ENCODE measurements around the gene MYH9. TPM values are rescaled to one million over a fixed set of nuclear protein-coding genes. Genes with fewer than 3 reads are reported as not detected.
A peak's percentile ranks its signal among the peaks of the same experiment; 100 is the strongest.

Gene MYH9
- total RNA-seq, 4 donors from 2014 or later: 216 to 339 (median 246) TPM

- no peak overlapping the region for H3K4me3 ChIP-seq
These were observed 8.9 kb downstream of the MYH9 start for GRCh38 chr22:36378869-36379217.

GRCh38 chr22:36378080-36378868, 9.5 kb downstream of the MYH9 start:
- H3K4me1 ChIP-seq: peaks cover 72 to 100% (median 98%) of the 10 kb centered on the region in 3 donors
- intact Hi-C loops (cut with DNase I): no loop called here
- 46 to 73% methylated on average over 12 to 14 of the region's 14 CpGs for WGBS, 2 donors

More at GRCh38 chr22:36378869-36379217, 8.9 kb downstream of the MYH9 start:
- DNase-seq: no peak
- H3K27ac ChIP-seq: peak overlapping the region; percentile 63 to 100 (median 89)
- no peaks in the 10 kb centered on the region for H3K9me3 ChIP-seq
- peaks cover 0 to 49% (median 0%) of the 10 kb centered on the region in 3 donors for H3K36me3 ChIP-seq
- WGBS, 2 donors: 44 to 60% methylated on average over 5 of the region's 5 CpGs
- intact Hi-C loops (cut with DNase I): no loop called here
- H3K4me1 ChIP-seq: peaks cover 72 to 100% (median 98%) of the 10 kb centered on the region in 3 donors
- TF ChIP-seq CTCF (IDR thresholded peaks at IDR 0.05) (no peak), POLR2A (IDR thresholded peaks at IDR 0.05) (no peak)
- no peaks in the 10 kb centered on the region for H3K27me3 ChIP-seq

GRCh38 chr22:36377022-36377631, 10.6 kb downstream of the MYH9 start:
- intact Hi-C loops (cut with DNase I): no loop called here
- H3K4me3 ChIP-seq: peak overlapping the region in 2 of 4 donors; percentile 8 to 37
- peaks cover 76 to 100% (median 98%) of the 10 kb centered on the region in 3 donors for H3K4me1 ChIP-seq
- no peaks in the 10 kb centered on the region for H3K9me3 ChIP-seq
- H3K36me3 ChIP-seq: peaks cover 0 to 34% (median 0%) of the 10 kb centered on the region in 3 donors
- DNase-seq: no peak
- H3K27me3 ChIP-seq: no peaks in the 10 kb centered on the region
- WGBS, 2 donors: 37 to 43% methylated on average over 14 of the region's 14 CpGs
- peak overlapping the region; percentile 63 to 100 (median 92) for H3K27ac ChIP-seq
- peak in 2 of 4 donors; percentile 12 to 57 for TF ChIP-seq POLR2A (IDR thresholded peaks at IDR 0.05)
- no peak for TF ChIP-seq CTCF (IDR thresholded peaks at IDR 0.05)

More at GRCh38 chr22:36378080-36378868, 9.5 kb downstream of the MYH9 start:
- Histone ChIP-seq H3K27me3 (no peaks in the 10 kb centered on the region), H3K9me3 (no peaks in the 10 kb centered on the region), H3K4me3 (no peak overlapping the region), H3K27ac (peak overlapping the region; percentile 63 to 100 (median 92)), H3K36me3 (peaks cover 0 to 43% (median 0%) of the 10 kb centered on the region in 3 donors)
- TF ChIP-seq POLR2A (IDR thresholded peaks at IDR 0.05): no peak
- no peak for TF ChIP-seq CTCF (IDR thresholded peaks at IDR 0.05)
- no peak for DNase-seq

GRCh38 chr22:36376265-36376664, 11.5 kb downstream of the MYH9 start:
- Histone ChIP-seq H3K27me3 (no peaks in the 10 kb centered on the region), H3K36me3 (peaks cover 0 to 26% (median 0%) of the 10 kb centered on the region in 3 donors), H3K4me1 (peaks cover 76 to 100% (median 98%) of the 10 kb centered on the region in 3 donors), H3K27ac (peak overlapping the region; percentile 63 to 100 (median 92)), H3K9me3 (no peaks in the 10 kb centered on the region), H3K4me3 (peak overlapping the region in 1 of 4 donors; percentile 37)
- TF ChIP-seq POLR2A (IDR thresholded peaks at IDR 0.05) (no peak), CTCF (IDR thresholded peaks at IDR 0.05) (no peak)
- DNase-seq: no peak
- 29 to 63% methylated on average over 1 to 3 of the region's 3 CpGs for WGBS, 2 donors
- intact Hi-C loops (cut with DNase I): no loop called here

Measured in esophagus squamous epithelium (tissue), 5 donors.